Measurements from ENCODE around the gene ATG16L1.

Gene ATG16L1

GRCh38 chr2:233247116-233247515 lies 4.4 kb upstream of the ATG16L1 start:
- Histone ChIP-seq H3K4me2 (ENCODE audit: low read length, poor library complexity, severe bottlenecking) (no peak overlapping the region), H3K23ac (ENCODE audit: low read length in 2 of 2) (no peak overlapping the region), H2BK5ac (ENCODE audit: low read depth, low read length, poor library complexity, severe bottlenecking) (no peak overlapping the region), H2BK12ac (ENCODE audit: low read length in 2 of 2) (no peak overlapping the region), H3K9ac (ENCODE audit: low read length) (no peak overlapping the region), H2BK15ac (ENCODE audit: low read depth, poor library complexity, severe bottlenecking) (no peak overlapping the region), H3K79me1 (replicated peaks; ENCODE audit: low read length, poor library complexity, severe bottlenecking) (no peaks in the 10 kb centered on the region), H3K4me1 (ENCODE audit: control insufficient read depth, insufficient read depth, low read depth, low read length) (no peaks in the 10 kb centered on the region), H3K27ac (ENCODE audit: low read length, poor library complexity, severe bottlenecking) (no peak overlapping the region), H3K36me3 (ENCODE audit: control insufficient read depth in 1 of 2, insufficient read depth in 2 of 2, low read depth in 1 of 2, low read length in 2 of 2) (no peaks in the 10 kb centered on the region), H2BK120ac (ENCODE audit: low read depth, low read length) (no peak overlapping the region), H2AK5ac (ENCODE audit: low read length, severe bottlenecking) (no peak overlapping the region), H3K4ac (ENCODE audit: low read depth in 1 of 2, low read length in 2 of 2) (no peak overlapping the region), H3K9me3 (ENCODE audit: control insufficient read depth, low read length) (no peaks in the 10 kb centered on the region), H4K8ac (ENCODE audit: low read length) (no peak overlapping the region), H3K18ac (ENCODE audit: low read depth in 1 of 2, low read length in 2 of 2) (no peak overlapping the region), H3K4me3 (ENCODE audit: insufficient read depth in 1 of 2, low read depth in 1 of 2, low read length in 2 of 2) (no peak overlapping the region), H3K14ac (ENCODE audit: low read length in 2 of 2) (no peak overlapping the region), H4K91ac (ENCODE audit: low read length) (no peak overlapping the region), H3K27me3 (ENCODE audit: control insufficient read depth in 1 of 2, insufficient read depth in 1 of 2, low read length in 2 of 2) (no peaks in the 10 kb centered on the region), H2AFZ (ENCODE audit: low read depth, low read length) (no peak overlapping the region)
- DNase-seq: no peak
- 100% methylated on average over 1 of the region's 2 CpGs for WGBS

- Histone ChIP-seq H3K9ac (ENCODE audit: low read length) (no peak overlapping the region), H2AK5ac (ENCODE audit: low read length, severe bottlenecking) (no peak overlapping the region), H4K8ac (ENCODE audit: low read length) (no peak overlapping the region), H2AFZ (ENCODE audit: low read depth, low read length) (no peak overlapping the region), H2BK12ac (ENCODE audit: low read length in 2 of 2) (no peak overlapping the region), H3K9me3 (ENCODE audit: control insufficient read depth, low read length) (no peaks in the 10 kb centered on the region), H3K4me1 (ENCODE audit: control insufficient read depth, insufficient read depth, low read depth, low read length) (no peaks in the 10 kb centered on the region), H3K23ac (ENCODE audit: low read length in 2 of 2) (no peak overlapping the region), H3K27ac (ENCODE audit: low read length, poor library complexity, severe bottlenecking) (no peak overlapping the region), H2BK5ac (ENCODE audit: low read depth, low read length, poor library complexity, severe bottlenecking) (no peak overlapping the region), H2BK120ac (ENCODE audit: low read depth, low read length) (no peak overlapping the region), H3K18ac (ENCODE audit: low read depth in 1 of 2, low read length in 2 of 2) (no peak overlapping the region), H3K36me3 (ENCODE audit: control insufficient read depth in 1 of 2, insufficient read depth in 2 of 2, low read depth in 1 of 2, low read length in 2 of 2) (no peaks in the 10 kb centered on the region), H4K91ac (ENCODE audit: low read length) (no peak overlapping the region), H3K4ac (ENCODE audit: low read depth in 1 of 2, low read length in 2 of 2) (no peak overlapping the region), H3K27me3 (ENCODE audit: control insufficient read depth in 1 of 2, insufficient read depth in 1 of 2, low read length in 2 of 2) (no peaks in the 10 kb centered on the region), H2BK15ac (ENCODE audit: low read depth, poor library complexity, severe bottlenecking) (no peak overlapping the region), H3K79me1 (replicated peaks; ENCODE audit: low read length, poor library complexity, severe bottlenecking) (no peaks in the 10 kb centered on the region), H3K14ac (ENCODE audit: low read length in 2 of 2) (no peak overlapping the region), H3K4me2 (ENCODE audit: low read length, poor library complexity, severe bottlenecking) (no peak overlapping the region), H3K4me3 (ENCODE audit: insufficient read depth in 1 of 2, low read depth in 1 of 2, low read length in 2 of 2) (no peak overlapping the region)
- DNase-seq: peak; percentile 24
Measured at GRCh38 chr2:233247744-233248143, 3.7 kb upstream of the ATG16L1 start.

- H4K8ac ChIP-seq (ENCODE audit: low read length): no peak overlapping the region
- H2BK5ac ChIP-seq (ENCODE audit: low read depth, low read length, poor library complexity, severe bottlenecking): no peak overlapping the region
- H3K4me2 ChIP-seq (ENCODE audit: low read length, poor library complexity, severe bottlenecking): no peak overlapping the region
- peaks cover under 1% of the 10 kb centered on the region for H3K79me1 ChIP-seq (replicated peaks; ENCODE audit: low read length, poor library complexity, severe bottlenecking)
- H2AFZ ChIP-seq (ENCODE audit: low read depth, low read length): no peak overlapping the region
- no peak overlapping the region for H3K18ac ChIP-seq (ENCODE audit: low read depth in 1 of 2, low read length in 2 of 2)
- no peak overlapping the region for H3K27ac ChIP-seq (ENCODE audit: low read length, poor library complexity, severe bottlenecking)
- H2BK12ac ChIP-seq (ENCODE audit: low read length in 2 of 2): no peak overlapping the region
- H3K9me3 ChIP-seq (ENCODE audit: control insufficient read depth, low read length): no peaks in the 10 kb centered on the region
- H3K4me3 ChIP-seq (ENCODE audit: insufficient read depth in 1 of 2, low read depth in 1 of 2, low read length in 2 of 2): no peak overlapping the region
- H3K4ac ChIP-seq (ENCODE audit: low read depth in 1 of 2, low read length in 2 of 2): no peak overlapping the region
- WGBS: 85% methylated on average over 6 of the region's 7 CpGs
- no peak for DNase-seq
- no peak overlapping the region for H4K91ac ChIP-seq (ENCODE audit: low read length)
- H3K23ac ChIP-seq (ENCODE audit: low read length in 2 of 2): no peak overlapping the region
- no peak overlapping the region for H3K14ac ChIP-seq (ENCODE audit: low read length in 2 of 2)
- H3K27me3 ChIP-seq (ENCODE audit: control insufficient read depth in 1 of 2, insufficient read depth in 1 of 2, low read length in 2 of 2): no peaks in the 10 kb centered on the region
- peaks cover 0 to 4% of the 10 kb centered on the region in 2 experiments for H3K36me3 ChIP-seq (ENCODE audit: control insufficient read depth in 1 of 2, insufficient read depth in 2 of 2, low read depth in 1 of 2, low read length in 2 of 2)
- H2BK120ac ChIP-seq (ENCODE audit: low read depth, low read length): no peak overlapping the region
- no peak overlapping the region for H2BK15ac ChIP-seq (ENCODE audit: low read depth, poor library complexity, severe bottlenecking)
- no peak overlapping the region for H3K9ac ChIP-seq (ENCODE audit: low read length)
- no peaks in the 10 kb centered on the region for H3K4me1 ChIP-seq (ENCODE audit: control insufficient read depth, insufficient read depth, low read depth, low read length)
- no peak overlapping the region for H2AK5ac ChIP-seq (ENCODE audit: low read length, severe bottlenecking)
Measured at GRCh38 chr2:233248999-233249398, 2.5 kb upstream of the ATG16L1 start.

GRCh38 chr2:233250568-233250967 lies 905 bp upstream of the ATG16L1 start:
- Histone ChIP-seq H3K4me2 (ENCODE audit: low read length, poor library complexity, severe bottlenecking) (no peak overlapping the region), H3K27me3 (ENCODE audit: control insufficient read depth in 1 of 2, insufficient read depth in 1 of 2, low read length in 2 of 2) (no peaks in the 10 kb centered on the region), H3K23ac (ENCODE audit: low read length in 2 of 2) (no peak overlapping the region), H3K79me1 (replicated peaks; ENCODE audit: low read length, poor library complexity, severe bottlenecking) (peaks cover 6% of the 10 kb centered on the region), H4K8ac (ENCODE audit: low read length) (peak overlapping the region; percentile 10), H3K9me3 (ENCODE audit: control insufficient read depth, low read length) (no peaks in the 10 kb centered on the region), H3K27ac (ENCODE audit: low read length, poor library complexity, severe bottlenecking) (no peak overlapping the region), H4K91ac (ENCODE audit: low read length) (no peak overlapping the region), H2BK5ac (ENCODE audit: low read depth, low read length, poor library complexity, severe bottlenecking) (no peak overlapping the region), H3K4me3 (ENCODE audit: insufficient read depth in 1 of 2, low read depth in 1 of 2, low read length in 2 of 2) (no peak overlapping the region), H2AFZ (ENCODE audit: low read depth, low read length) (no peak overlapping the region), H2AK5ac (ENCODE audit: low read length, severe bottlenecking) (peak overlapping the region; percentile 8), H2BK15ac (ENCODE audit: low read depth, poor library complexity, severe bottlenecking) (no peak overlapping the region), H3K4me1 (ENCODE audit: control insufficient read depth, insufficient read depth, low read depth, low read length) (no peaks in the 10 kb centered on the region), H3K18ac (ENCODE audit: low read depth in 1 of 2, low read length in 2 of 2) (no peak overlapping the region), H2BK120ac (ENCODE audit: low read depth, low read length) (no peak overlapping the region), H2BK12ac (ENCODE audit: low read length in 2 of 2) (no peak overlapping the region), H3K14ac (ENCODE audit: low read length in 2 of 2) (no peak overlapping the region), H3K4ac (ENCODE audit: low read depth in 1 of 2, low read length in 2 of 2) (no peak overlapping the region), H3K9ac (ENCODE audit: low read length) (peak overlapping the region; percentile 94), H3K36me3 (ENCODE audit: control insufficient read depth in 1 of 2, insufficient read depth in 2 of 2, low read depth in 1 of 2, low read length in 2 of 2) (peaks cover 0 to 11% of the 10 kb centered on the region in 2 experiments)
- no peak for DNase-seq
- 96% methylated on average over 9 of the region's 9 CpGs for WGBS
